GM12878 (cell line): Measurements from ENCODE around the gene DNAJC4. TPM values are rescaled to one million over a fixed set of nuclear protein-coding genes. Genes with fewer than 3 reads are reported as not detected.

Experiments
- ATF7 ChIP-seq: fragments of 450-650 bp; IDR thresholded peaks from 2 replicates; pipeline ENCODE4 v1.6.1; 2016; ENCODE audit warnings: low read depth, mild to moderate bottlenecking
- BHLHE40 ChIP-seq, 2 experiments: fragments of 450-650 bp in 1 of 2; IDR thresholded peaks; 2 replicates each; pipeline ENCODE4 v1.6.1; 2011 to 2017; ENCODE audit warnings: low read depth in 2 of 2, borderline replicate concordance in 1 of 2, improper control_type of control experiment in 1 of 2, low read length in 1 of 2, mild to moderate bottlenecking in 1 of 2
- BRCA1 ChIP-seq: IDR thresholded peaks from 2 replicates; pipeline ENCODE4 v1.6.1; 2011; ENCODE audit warnings: low read depth, low read length, improper control_type of control experiment
- CBFB ChIP-seq: IDR thresholded peaks from 2 replicates; pipeline ENCODE4 v1.6.1; 2016; ENCODE audit warnings: antibody characterized with exemption, low read depth
- CREM ChIP-seq: IDR thresholded peaks from 2 replicates; pipeline ENCODE4 v1.6.1; 2014; ENCODE audit warnings: antibody characterized with exemption, low read depth
- EED ChIP-seq: sonication (generic); IDR thresholded peaks from 2 replicates; pipeline ENCODE4 v1.6.1; 2016; ENCODE audit warnings: antibody characterized with exemption, low read depth
- GABPA ChIP-seq: IDR thresholded peaks from 2 replicates; pipeline ENCODE4 v1.6.1; 2014; ENCODE audit warnings: antibody characterized with exemption, low read depth, mild to moderate bottlenecking, inconsistent platforms
- GATAD2B ChIP-seq: fragments of 450-650 bp; conservative IDR thresholded peaks from 2 replicates; pipeline ENCODE4 v1.6.1; 2017; ENCODE audit warnings: low read depth, mild to moderate bottlenecking, moderate library complexity
- HDGF ChIP-seq: fragments of 450-650 bp; IDR thresholded peaks from 2 replicates; pipeline ENCODE4 v1.6.1; 2016; ENCODE audit warnings: antibody characterized with exemption
- IKZF1 ChIP-seq: fragments of 450-650 bp; conservative IDR thresholded peaks from 2 replicates; pipeline ENCODE4 v1.6.1; 2017; ENCODE audit warnings: antibody characterized with exemption, mild to moderate bottlenecking
- JUND ChIP-seq: IDR thresholded peaks from 2 replicates; pipeline ENCODE4 v1.6.1; 2012; ENCODE audit warnings: low read depth, mild to moderate bottlenecking, low read length, improper control_type of control experiment, moderate library complexity
- KLF5 ChIP-seq: fragments of 450-650 bp; IDR thresholded peaks from 2 replicates; pipeline ENCODE4 v1.6.1; 2014; ENCODE audit warnings: mild to moderate bottlenecking; ENCODE audit not compliant: partially characterized antibody
- MTA2 ChIP-seq: fragments of 450-650 bp; IDR thresholded peaks from 2 replicates; pipeline ENCODE4 v1.6.1; 2016; ENCODE audit warnings: low read depth, mild to moderate bottlenecking, moderate library complexity
- NR2F1 ChIP-seq: fragments of 450-650 bp; conservative IDR thresholded peaks from 2 replicates; pipeline ENCODE4 v1.6.1; 2017; ENCODE audit warnings: mild to moderate bottlenecking
- NRF1 ChIP-seq: conservative IDR thresholded peaks from 2 replicates; pipeline ENCODE4 v1.6.1; 2011; ENCODE audit warnings: mild to moderate bottlenecking, low read depth, low read length, improper control_type of control experiment
- PML ChIP-seq: IDR thresholded peaks from 2 replicates; pipeline ENCODE4 v1.6.1; 2012; ENCODE audit warnings: low read length, inconsistent platforms
- POLR2A ChIP-seq: IDR thresholded peaks from 2 replicates; pipeline ENCODE4 v1.6.1; 2011; ENCODE audit warnings: low read depth, mild to moderate bottlenecking, low read length
- RBBP5 ChIP-seq: fragments of 200-600 bp; sonication (generic); conservative IDR thresholded peaks from 2 replicates; pipeline ENCODE4 v1.6.1; 2016
- SIN3A ChIP-seq: IDR thresholded peaks from 2 replicates; pipeline ENCODE4 v1.6.1; 2012; ENCODE audit warnings: low read depth, low read length, improper control_type of control experiment
- SRF ChIP-seq, 2 experiments: IDR thresholded peaks; 2 replicates each; pipeline ENCODE4 v1.6.1; 2011; ENCODE audit warnings: low read depth in 2 of 2, low read length in 2 of 2, mild to moderate bottlenecking in 1 of 2, moderate library complexity in 1 of 2
- YBX1 ChIP-seq: fragments of 450-650 bp; IDR thresholded peaks from 2 replicates; pipeline ENCODE4 v1.6.1; 2016; ENCODE audit warnings: antibody characterized with exemption
- polyA plus RNA-seq, 11 experiments: library from polyadenylated mRNA; depleted of rRNA in 4 of 11; unstranded in 6 of 11; stranded (reverse) in 5 of 11; fragments of >200 nt; fragmentation: Nextera tagmentation in 4 of 11; fragmentation: Illumina TruSeq in 1 of 11; extraction: Ambion mirVana in 4 of 11; extraction: Trizol in 1 of 11; gene quantifications; 1 replicate in 1 of 11; 2 replicates in 10 of 11; pipeline versions ENCODE4 v1.2.1 to v1.2.3, GENCODE V29; 2011 to 2016; ENCODE audit warnings: inconsistent platforms in 2 of 11, missing spikeins in 2 of 11, low read depth in 1 of 11
- total RNA-seq, 4 experiments: library from RNA; depleted of rRNA in 3 of 4; stranded (reverse); fragments of >200 nt in 3 of 4; fragmentation: Illumina TruSeq in 1 of 4; extraction: Trizol in 1 of 4; gene quantifications; 2 replicates each; pipeline versions ENCODE4 v1.2.1 to v1.2.3, GENCODE V29; 2013 to 2021
- TF ChIP-seq, protein P1 (sequence below): IDR thresholded peaks from 2 replicates; pipeline ENCODE4 v1.6.1; 2011; ENCODE audit warnings: borderline replicate concordance, low read depth, mild to moderate bottlenecking, moderate library complexity, mixed read lengths, low read length; ENCODE audit not compliant: insufficient read depth; ENCODE audit errors: extremely low read length
- TF ChIP-seq, protein P2 (sequence below): fragments of 150-350 bp; IDR thresholded peaks from 2 replicates; pipeline ENCODE4 v1.6.1; 2014; ENCODE audit warnings: mild to moderate bottlenecking, low read depth, low read length
- TF ChIP-seq, protein P3 (sequence below): fragments of 450-650 bp; IDR thresholded peaks from 2 replicates; pipeline ENCODE4 v1.6.1; 2017; ENCODE audit warnings: borderline replicate concordance
- TF ChIP-seq, protein P4 (sequence below): IDR thresholded peaks from 2 replicates; pipeline ENCODE4 v1.6.1; 2011; ENCODE audit warnings: low read depth, low read length, improper control_type of control experiment, borderline replicate concordance
- TF ChIP-seq, protein P5 (sequence below): fragments of 450-650 bp; IDR thresholded peaks from 2 replicates; pipeline ENCODE4 v1.6.1; 2014; ENCODE audit warnings: mild to moderate bottlenecking

DNAJC4 gene
- total and polyA plus RNA-seq, 10 of the 15 experiments (the other 5 are each of a cell fraction or from before 2014, with no cell fraction given) = 3.7 to 64.9 (median 30.1) TPM

DNA sequence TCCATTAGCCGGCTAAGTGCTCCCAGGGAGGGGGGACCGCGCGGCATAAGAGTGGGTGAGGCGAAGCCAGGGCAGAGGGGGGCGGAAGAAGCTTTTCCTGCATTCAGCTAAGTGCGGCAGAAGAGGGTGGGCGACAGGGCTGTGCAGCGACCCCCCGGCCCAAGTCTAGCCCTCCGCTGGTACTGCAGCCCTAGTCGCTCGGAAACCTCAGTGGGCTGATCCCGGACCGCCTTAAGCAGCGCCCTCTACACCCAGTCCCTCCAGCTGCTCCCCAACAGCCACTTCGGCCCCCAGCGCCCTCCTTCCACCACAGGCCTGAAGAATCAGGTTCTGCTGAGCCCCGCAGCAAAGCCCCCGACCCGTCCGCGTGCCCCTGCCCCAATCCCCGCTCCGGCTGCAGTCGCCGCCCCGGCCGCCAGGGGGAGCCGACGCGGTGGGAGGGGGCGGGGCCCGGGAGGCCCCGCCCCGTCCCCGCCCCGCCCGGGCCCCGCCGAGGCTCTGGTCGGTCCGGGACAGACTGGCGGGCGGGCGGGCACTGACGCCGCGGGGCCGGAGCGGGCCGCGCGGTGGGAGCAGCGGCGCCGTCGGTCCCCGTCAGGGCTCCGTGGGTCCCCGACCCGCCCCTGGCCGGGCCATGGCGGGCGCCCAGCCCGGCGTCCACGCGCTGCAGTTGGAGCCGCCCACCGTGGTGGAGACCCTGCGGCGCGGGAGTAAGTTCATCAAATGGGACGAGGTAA is 20.8 kb downstream of the DNAJC4 start, which contains the start of gene PLCB3 (continued):
- TF ChIP-seq, protein P1, sequence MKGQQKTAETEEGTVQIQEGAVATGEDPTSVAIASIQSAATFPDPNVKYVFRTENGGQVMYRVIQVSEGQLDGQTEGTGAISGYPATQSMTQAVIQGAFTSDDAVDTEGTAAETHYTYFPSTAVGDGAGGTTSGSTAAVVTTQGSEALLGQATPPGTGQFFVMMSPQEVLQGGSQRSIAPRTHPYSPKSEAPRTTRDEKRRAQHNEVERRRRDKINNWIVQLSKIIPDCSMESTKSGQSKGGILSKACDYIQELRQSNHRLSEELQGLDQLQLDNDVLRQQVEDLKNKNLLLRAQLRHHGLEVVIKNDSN = no peak
- TF ChIP-seq GATAD2B = peak; percentile 75; the same call in 1 of the 2 replicates
- no peak for TF ChIP-seq CBFB
- TF ChIP-seq IKZF1 = peak; percentile 29
- TF ChIP-seq POLR2A = peak; percentile 74
- TF ChIP-seq PML = no peak
- TF ChIP-seq SRF (IDR thresholded peaks at IDR 0.05; ENCODE audit: low read depth in 2 of 2, low read length in 2 of 2) = no peak
- no peak for TF ChIP-seq EED
- TF ChIP-seq BRCA1 = no peak
- no peak for TF ChIP-seq YBX1
- TF ChIP-seq GABPA = no peak
- no peak for TF ChIP-seq ATF7
- TF ChIP-seq CREM = no peak
- TF ChIP-seq, protein P2, sequence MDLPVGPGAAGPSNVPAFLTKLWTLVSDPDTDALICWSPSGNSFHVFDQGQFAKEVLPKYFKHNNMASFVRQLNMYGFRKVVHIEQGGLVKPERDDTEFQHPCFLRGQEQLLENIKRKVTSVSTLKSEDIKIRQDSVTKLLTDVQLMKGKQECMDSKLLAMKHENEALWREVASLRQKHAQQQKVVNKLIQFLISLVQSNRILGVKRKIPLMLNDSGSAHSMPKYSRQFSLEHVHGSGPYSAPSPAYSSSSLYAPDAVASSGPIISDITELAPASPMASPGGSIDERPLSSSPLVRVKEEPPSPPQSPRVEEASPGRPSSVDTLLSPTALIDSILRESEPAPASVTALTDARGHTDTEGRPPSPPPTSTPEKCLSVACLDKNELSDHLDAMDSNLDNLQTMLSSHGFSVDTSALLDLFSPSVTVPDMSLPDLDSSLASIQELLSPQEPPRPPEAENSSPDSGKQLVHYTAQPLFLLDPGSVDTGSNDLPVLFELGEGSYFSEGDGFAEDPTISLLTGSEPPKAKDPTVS = no peak
- TF ChIP-seq, protein P3, sequence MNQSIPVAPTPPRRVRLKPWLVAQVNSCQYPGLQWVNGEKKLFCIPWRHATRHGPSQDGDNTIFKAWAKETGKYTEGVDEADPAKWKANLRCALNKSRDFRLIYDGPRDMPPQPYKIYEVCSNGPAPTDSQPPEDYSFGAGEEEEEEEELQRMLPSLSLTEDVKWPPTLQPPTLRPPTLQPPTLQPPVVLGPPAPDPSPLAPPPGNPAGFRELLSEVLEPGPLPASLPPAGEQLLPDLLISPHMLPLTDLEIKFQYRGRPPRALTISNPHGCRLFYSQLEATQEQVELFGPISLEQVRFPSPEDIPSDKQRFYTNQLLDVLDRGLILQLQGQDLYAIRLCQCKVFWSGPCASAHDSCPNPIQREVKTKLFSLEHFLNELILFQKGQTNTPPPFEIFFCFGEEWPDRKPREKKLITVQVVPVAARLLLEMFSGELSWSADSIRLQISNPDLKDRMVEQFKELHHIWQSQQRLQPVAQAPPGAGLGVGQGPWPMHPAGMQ = no peak
- no peak for TF ChIP-seq MTA2
- peak; percentile 21 to 26; a peak in 1 of 4 replicates for TF ChIP-seq BHLHE40 (IDR thresholded peaks at IDR 0.05; ENCODE audit: borderline replicate concordance in 1 of 2, low read depth in 2 of 2, low read length in 1 of 2)
- peak; percentile 42; the same call in 1 of the 2 replicates for TF ChIP-seq HDGF
- peak; percentile 26; the same call in 1 of the 2 replicates for TF ChIP-seq SIN3A
- TF ChIP-seq, protein P4, sequence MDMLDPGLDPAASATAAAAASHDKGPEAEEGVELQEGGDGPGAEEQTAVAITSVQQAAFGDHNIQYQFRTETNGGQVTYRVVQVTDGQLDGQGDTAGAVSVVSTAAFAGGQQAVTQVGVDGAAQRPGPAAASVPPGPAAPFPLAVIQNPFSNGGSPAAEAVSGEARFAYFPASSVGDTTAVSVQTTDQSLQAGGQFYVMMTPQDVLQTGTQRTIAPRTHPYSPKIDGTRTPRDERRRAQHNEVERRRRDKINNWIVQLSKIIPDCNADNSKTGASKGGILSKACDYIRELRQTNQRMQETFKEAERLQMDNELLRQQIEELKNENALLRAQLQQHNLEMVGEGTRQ = no peak
- TF ChIP-seq NRF1 = no peak
- TF ChIP-seq, protein P5, sequence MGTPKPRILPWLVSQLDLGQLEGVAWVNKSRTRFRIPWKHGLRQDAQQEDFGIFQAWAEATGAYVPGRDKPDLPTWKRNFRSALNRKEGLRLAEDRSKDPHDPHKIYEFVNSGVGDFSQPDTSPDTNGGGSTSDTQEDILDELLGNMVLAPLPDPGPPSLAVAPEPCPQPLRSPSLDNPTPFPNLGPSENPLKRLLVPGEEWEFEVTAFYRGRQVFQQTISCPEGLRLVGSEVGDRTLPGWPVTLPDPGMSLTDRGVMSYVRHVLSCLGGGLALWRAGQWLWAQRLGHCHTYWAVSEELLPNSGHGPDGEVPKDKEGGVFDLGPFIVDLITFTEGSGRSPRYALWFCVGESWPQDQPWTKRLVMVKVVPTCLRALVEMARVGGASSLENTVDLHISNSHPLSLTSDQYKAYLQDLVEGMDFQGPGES = no peak
- no peak for TF ChIP-seq JUND
- TF ChIP-seq NR2F1 = peak; percentile 32; the same call in 1 of the 2 replicates
- no peak for TF ChIP-seq RBBP5
- no peak for TF ChIP-seq KLF5
